Activated CD4-positive, alpha-beta T cell treated with anti-CD3 and anti-CD28 coated beads for 48 hours (primary cell): ENCODE measurements around the gene MALAT1.
A peak's percentile ranks its signal among the peaks of the same experiment; 100 is the strongest.
"Not testable (repeated sequence)": the region's sequence is repeated elsewhere in the genome, so short reads cannot be mapped to it uniquely, and the experiment has no call there.

ENCODE experiments used
- DNase-seq: peaks from one replicate; pipeline ENCODE4 v3.0.0-alpha.2; 2020

MALAT1 gene

DNA sequence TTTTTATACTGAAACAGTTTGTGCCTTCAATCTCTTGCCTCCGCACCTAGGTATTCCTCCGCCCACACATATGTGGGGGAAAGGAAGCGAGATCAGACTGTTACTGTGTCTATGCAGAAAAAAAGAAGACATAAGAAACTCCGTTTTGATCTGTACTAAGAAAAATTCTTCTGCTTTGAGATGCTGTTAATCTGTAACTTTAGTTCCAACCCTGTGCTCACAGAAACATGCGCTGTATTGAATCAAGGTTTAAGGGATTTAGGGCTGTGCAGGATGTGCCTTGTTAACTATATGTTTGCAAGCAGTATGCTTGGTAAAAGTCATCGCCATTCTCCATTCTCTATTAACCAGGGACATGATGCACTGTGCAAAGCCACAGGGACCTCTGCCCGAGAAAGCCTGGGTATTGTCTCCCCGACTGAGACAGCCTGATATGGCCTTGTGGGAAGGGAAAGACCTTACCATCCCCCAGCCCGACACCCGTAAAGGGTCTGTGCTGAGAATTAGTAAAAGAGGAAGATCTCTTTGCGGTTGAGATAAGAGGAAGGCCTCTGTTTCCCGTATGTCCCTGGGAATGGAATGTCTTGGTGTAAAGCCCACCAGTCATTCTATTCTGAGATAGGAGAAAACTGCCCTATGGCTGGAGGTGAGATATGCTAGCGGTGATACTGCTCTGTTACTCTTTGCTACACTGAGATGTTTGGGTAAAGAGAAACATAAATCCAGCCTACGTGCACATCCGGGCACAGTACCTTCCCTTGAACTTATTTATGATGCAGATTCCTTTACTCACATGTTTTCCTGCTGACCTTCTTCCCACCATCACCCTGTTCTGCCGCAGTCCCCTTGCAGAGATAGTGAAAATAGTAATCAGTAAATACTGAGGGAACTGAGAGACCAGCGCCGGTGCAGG is 24.1 kb downstream of the MALAT1 start:
- not testable (repeated sequence) for DNase-seq

GRCh38 chr11:65523631-65523968 is 24.8 kb downstream of the MALAT1 start:
- not testable (repeated sequence) for DNase-seq

DNA sequence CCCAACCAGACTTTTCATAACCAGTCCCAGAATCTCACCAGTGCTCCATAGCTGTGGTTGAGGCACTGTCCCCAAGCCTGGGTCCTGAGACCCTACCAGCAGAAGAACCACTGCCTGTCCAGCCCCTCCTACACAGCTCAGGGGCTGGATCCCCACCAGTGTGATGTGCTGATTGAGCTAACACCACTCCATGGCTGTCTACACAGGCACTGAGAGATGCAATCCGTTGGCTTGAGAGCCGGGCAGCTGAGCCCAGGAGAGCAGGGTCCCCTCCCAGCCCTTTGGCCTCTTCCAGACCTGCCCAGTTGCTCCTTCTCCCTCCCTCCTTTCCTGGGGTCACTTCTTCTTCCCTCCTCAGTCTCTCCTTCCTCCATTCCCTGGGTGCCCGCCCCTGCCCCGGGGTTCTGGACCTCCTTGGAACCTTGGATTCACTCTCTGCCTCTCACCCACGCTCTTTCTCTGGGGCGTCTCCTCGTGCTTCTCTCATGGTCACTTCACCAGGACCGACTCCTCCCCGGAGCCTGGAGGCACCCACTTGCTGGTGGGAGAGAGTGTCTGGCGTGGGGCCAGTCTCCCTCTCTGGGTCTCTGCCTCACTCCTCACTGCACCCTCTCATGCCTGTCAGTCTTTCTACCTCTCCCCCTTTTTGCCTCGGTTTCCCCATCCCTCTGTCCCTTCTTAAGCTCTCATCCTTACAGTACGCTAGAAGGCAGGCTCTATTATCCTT is 25.3 kb downstream of the MALAT1 start:
- no peak for DNase-seq

DNA sequence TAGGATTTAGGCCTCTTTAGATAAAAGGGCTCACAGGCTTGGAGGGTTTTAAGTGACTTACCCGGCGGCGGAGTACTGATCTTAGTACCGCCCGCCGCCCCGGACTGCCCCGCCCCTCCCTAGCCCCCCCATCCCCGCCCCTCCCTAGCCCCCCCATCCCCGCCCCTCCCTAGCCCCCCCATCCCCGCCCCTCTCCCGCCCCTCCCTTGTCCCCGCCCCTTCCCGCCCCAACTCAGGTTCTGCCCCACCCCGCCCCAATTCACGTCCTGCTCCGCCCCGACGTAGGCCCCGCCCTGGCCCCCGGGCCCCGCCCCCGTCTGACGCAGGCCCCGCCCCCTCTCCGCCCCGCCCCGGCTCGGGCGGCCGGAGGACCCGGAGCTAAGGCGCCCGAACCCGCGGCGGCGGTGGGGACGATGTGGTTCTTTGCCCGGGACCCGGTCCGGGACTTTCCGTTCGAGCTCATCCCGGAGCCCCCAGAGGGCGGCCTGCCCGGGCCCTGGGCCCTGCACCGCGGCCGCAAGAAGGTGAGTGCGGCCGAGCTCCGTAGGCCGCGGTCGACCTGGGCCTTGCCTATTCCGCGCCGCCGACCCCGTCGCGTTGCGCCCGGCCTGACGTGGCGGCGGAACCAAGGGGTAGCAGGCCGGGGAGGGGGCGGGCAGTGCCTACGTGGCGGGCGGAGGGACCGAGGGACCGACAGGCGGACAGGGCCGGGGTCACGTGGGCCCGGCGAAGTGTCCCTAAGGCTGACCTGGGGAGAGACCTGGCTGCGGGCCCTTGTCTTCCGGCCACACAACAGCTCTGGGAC is 26.1 kb downstream of the MALAT1 start, which contains the start of gene SCYL1:
Gene SCYL1 (plus strand): TSS at position 343 of the 805 bp plus-strand sequence. CDS start 71 bp downstream, at position 414.
- DNase-seq, result peak; percentile 82

GRCh38 chr11:65525546-65526480 is 27.0 kb downstream of the MALAT1 start:
- DNase-seq, result no peak

DNA sequence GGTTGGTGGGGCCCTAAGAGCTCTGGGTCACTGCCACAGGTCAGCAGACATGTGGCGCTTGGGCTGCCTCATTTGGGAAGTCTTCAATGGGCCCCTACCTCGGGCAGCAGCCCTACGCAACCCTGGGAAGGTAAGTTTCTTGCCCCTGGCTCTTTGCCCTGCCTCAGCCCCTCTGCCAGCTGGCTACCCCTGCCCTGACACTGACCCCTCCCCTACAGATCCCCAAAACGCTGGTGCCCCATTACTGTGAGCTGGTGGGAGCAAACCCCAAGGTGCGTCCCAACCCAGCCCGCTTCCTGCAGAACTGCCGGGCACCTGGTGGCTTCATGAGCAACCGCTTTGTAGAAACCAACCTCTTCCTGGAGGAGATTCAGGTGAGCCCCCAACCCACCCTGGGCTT is 27.9 kb downstream of the MALAT1 start:
- DNase-seq, result no peak

DNA sequence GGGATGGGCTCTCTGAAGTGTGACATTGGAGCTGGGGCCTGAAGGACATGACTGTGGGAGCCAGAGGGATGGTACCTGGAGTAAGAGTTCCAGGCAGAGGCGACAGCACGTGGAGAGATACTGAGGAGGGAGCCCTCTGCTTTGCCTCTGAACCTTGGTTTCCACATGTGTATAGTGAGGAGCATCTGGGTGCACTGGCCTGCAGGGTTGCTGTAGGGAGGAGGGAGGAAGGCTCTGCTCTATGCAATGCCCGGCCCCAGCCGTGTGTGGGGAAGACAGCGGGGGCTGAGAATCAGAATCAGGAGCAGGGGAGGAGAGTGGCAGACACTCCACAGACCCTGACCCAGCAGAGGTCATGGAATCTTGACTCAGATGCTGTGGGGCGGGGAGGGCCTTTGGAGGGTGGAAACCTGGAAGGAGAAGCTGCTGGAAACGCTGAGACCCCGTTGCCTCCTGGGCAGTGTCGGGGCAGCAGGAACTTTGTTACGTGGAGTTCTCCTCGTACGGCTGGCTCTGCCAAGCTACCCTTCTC is 30.0 kb downstream of the MALAT1 start:
- DNase-seq, result no peak

- DNase-seq, result no peak
These were observed 30.8 kb downstream of the MALAT1 start for GRCh38 chr11:65529475-65530156.

GRCh38 chr11:65530157-65530496 is 31.3 kb downstream of the MALAT1 start:
- DNase-seq, result peak; percentile 44

DNA sequence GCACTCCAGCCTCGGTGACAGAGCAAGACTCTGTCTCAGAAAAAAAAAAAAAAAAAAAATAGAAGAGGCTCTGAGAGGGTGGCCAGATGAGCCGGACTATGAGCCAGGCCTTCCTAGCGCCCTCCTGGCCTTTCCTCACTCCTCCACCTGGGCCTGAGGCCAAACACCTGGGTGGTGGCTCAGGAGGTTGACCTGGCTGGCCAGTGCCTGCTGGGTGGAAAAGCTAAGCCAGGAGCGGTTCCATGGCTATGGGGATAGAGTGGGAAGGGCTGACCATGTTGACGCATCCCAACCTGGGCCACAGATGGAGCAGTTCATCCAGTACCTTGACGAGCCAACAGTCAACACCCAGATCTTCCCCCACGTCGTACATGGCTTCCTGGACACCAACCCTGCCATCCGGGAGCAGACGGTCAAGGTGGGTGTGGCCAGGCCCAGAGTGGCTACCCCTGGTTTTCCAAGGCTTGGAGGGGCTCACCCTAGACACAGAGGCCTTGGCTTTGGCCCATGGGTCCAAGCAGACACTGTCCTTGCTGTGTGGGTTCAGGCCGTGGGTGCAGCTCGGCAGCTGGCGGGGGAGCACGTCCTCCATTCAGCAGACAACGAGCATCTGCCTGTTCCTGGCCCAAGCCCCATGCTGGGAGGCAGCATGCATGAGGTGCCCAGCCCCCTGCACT is 33.7 kb downstream of the MALAT1 start:
- DNase-seq, result no peak

DNA sequence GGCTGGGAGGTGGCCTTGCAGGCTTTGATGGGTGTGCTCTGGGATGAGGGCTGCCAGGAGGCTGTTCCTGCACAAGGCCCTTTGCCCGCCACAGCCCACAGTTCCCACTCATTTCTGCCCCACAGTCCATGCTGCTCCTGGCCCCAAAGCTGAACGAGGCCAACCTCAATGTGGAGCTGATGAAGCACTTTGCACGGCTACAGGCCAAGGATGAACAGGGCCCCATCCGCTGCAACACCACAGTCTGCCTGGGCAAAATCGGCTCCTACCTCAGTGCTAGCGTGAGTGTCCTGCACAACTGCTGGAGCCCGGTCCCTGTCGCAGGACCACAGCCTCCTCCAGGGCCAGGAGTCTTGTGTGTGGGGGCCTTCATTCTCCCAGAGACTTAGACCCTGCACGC is 36.3 kb downstream of the MALAT1 start:
- no peak for DNase-seq

- no peak for DNase-seq
These were observed 37.8 kb downstream of the MALAT1 start for GRCh38 chr11:65536412-65537295.

GRCh38 chr11:65537296-65537597 is 38.4 kb downstream of the MALAT1 start:
- DNase-seq, result no peak

DNA sequence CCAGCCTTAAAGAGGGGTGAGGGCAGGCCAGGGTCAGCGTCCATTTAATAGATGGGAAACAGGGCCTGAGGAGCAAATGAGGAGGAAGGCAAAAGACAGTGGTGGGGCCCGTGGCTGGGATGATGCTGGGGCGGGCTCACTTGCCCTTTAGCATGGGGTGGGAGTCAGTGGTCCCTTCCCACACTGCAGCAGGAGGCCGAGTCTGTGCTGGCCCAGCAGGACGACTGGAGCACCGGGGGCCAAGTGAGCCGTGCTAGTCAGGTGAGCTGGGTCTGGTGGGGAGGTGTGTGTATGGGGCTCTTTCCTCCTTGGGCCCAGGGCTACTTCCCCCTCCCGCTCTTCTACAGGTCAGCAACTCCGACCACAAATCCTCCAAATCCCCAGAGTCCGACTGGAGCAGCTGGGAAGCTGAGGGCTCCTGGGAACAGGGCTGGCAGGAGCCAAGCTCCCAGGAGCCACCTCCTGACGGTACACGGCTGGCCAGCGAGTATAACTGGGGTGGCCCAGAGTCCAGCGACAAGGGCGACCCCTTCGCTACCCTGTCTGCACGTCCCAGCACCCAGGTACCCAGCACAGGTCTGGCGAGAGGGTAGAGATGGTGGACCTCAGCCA is 38.9 kb downstream of the MALAT1 start:
- no peak for DNase-seq

- DNase-seq, result no peak
These were observed 39.5 kb downstream of the MALAT1 start for GRCh38 chr11:65538232-65538914.

DNA sequence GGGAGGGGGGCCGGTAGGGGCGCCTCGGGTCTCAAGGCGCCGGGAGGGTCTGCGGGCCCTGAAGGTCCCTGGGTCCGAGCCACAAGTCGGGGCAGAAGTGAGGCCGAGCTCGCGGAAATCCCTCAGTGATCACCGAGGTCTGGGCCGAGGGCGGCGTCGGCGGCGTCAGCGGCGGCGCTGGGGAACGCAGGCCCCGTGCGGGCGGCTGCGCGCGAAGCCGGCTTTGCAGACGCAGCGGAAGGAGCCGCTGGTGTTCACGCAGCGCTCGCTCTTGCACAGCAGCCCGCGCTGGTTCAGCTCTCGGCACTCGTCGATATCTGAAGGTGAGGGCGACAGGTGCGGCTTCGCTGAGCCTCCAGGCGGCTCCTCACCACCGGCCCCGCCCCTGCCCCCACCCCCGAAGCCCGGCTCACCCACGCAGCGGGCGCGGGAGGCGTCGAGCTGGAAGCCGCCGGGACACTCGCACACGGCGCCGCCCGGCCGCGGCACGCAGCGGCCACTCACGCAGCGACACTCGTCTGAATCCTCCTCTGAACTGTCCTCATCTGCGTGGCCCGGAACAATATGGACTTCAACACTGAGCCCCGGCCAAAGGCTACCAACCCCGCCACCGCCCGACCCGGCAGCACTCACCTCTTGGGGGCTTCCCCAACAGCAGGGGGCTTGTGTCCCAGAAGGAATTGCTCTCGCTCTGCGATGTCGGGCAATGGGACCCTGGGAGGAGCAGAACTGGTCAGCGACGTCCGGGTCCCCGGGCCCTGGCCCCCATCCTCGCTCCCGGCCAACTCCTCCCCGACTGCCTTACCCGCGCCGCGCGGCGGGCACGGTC is 40.3 kb downstream of the MALAT1 start:
- DNase-seq, result no peak

DNA sequence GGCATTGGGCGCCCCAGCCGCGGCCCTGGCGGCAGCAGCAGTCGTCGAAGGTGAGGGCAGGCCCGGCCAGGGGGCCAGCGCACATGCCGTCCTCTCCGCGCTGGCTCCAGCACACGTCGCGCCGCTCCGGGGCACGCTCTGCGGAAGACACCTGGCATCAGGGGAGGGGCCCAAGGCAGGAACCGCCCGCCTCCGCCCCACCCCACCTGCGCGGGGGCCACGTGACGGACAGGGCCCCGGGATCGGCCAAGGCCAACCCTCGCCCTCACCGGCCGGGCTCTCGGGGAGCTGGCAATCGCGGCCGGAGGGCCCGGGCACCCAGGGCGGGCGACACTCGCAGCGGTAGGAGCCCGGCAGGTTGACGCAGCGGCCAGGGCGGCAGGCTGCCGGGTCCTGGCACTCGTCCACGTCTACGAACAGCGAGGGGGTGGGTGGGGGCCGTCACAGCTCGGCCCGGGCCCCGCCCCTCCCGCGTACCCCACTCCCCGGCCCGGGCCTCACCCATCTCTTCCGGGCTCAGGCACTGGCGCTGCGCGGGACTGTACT is 41.0 kb downstream of the MALAT1 start:
- DNase-seq, result no peak
